PC-9 (cell line): ENCODE results near the gene SPRY1.

Experiments
- CTCF ChIP-seq: fragments of 200-600 bp; sonication (generic); conservative IDR thresholded peaks from 2 replicates; pipeline ENCODE4 v1.6.1; 2017; ENCODE audit warnings: mixed run types, antibody characterized with exemption, mild to moderate bottlenecking, moderate library complexity
- EZH2 ChIP-seq: fragments of 200-600 bp; sonication (generic); IDR thresholded peaks from 2 replicates; pipeline ENCODE4 v1.8.0; 2017; ENCODE audit warnings: antibody characterized with exemption, low read depth

GRCh38 chr4:123386609-123387008 is 10.0 kb upstream of the SPRY1 start:
- TF ChIP-seq CTCF (no peak), EZH2 (no peak)
